ENCODE data around the gene UBE2G2.

DNA sequence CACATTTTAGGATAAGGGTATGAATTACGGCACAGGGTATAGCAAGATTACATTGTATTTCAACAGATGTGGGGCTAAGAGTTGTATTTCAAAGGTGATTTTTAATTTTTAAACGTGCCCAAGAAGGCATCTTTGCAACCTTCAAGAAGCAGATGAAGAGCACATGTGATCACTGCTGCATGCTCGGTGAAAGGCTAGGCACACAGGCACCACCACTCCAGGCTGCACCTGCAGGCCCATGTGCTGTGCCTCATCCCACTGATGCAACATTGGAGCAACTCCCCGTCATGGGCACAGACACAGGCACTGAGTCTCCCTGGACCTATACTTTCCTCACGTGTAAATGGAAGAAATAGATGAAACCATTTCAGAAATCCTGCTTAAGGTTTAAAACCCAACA is 23.5 kb downstream of the UBE2G2 start:
- TF ChIP-seq, protein P1, sequence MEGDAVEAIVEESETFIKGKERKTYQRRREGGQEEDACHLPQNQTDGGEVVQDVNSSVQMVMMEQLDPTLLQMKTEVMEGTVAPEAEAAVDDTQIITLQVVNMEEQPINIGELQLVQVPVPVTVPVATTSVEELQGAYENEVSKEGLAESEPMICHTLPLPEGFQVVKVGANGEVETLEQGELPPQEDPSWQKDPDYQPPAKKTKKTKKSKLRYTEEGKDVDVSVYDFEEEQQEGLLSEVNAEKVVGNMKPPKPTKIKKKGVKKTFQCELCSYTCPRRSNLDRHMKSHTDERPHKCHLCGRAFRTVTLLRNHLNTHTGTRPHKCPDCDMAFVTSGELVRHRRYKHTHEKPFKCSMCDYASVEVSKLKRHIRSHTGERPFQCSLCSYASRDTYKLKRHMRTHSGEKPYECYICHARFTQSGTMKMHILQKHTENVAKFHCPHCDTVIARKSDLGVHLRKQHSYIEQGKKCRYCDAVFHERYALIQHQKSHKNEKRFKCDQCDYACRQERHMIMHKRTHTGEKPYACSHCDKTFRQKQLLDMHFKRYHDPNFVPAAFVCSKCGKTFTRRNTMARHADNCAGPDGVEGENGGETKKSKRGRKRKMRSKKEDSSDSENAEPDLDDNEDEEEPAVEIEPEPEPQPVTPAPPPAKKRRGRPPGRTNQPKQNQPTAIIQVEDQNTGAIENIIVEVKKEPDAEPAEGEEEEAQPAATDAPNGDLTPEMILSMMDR (IDR thresholded peaks at IDR 0.05; ENCODE audit: extremely low read depth in 1 of 2, insufficient read depth in 1 of 2, low read depth in 1 of 2, low read length in 2 of 2): no peak
- TF ChIP-seq MYC (IDR thresholded peaks at IDR 0.05; ENCODE audit: low read depth, low read length) (no peak), EZH2 (IDR thresholded peaks at IDR 0.05; ENCODE audit: borderline replicate concordance, low read depth, low read length, severe bottlenecking) (no peak), POLR2AphosphoS5 (IDR thresholded peaks at IDR 0.05; ENCODE audit: insufficient read depth, low read depth, low read length) (no peak), POLR2A (IDR thresholded peaks at IDR 0.05; ENCODE audit: low read depth, low read length) (no peak), FOS (IDR thresholded peaks at IDR 0.05; ENCODE audit: borderline replicate concordance, insufficient read depth, low read length) (no peak)
- TF ChIP-seq, protein P2, sequence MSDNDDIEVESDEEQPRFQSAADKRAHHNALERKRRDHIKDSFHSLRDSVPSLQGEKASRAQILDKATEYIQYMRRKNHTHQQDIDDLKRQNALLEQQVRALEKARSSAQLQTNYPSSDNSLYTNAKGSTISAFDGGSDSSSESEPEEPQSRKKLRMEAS (IDR thresholded peaks at IDR 0.05; ENCODE audit: insufficient read depth, insufficient read length): no peak
